Tibial nerve (tissue), 4 donors: ENCODE results near the gene PKN2. TPM values are rescaled to one million over a fixed set of nuclear protein-coding genes. Genes with fewer than 3 reads are reported as not detected.

Experiments used
- DNase-seq, 2 donors: peaks; one replicate each; pipeline ENCODE4 v3.0.0-alpha.2; 2019; ENCODE audit warnings: low spot score in 2 of 2
- H3K27ac ChIP-seq, 4 donors: fragments of 200-600 bp; sonication (generic) in 3 of 4; one replicate each; pipeline ENCODE4 v1.5.1; 2017 to 2019; ENCODE audit warnings: mild to moderate bottlenecking in 1 of 4
- H3K27me3 ChIP-seq, 2 donors: fragments of 200-600 bp; sonication (generic) in 1 of 2; one replicate each; pipeline versions ENCODE4 v1.5.1 to v1.6.0; 2017 to 2019
- H3K36me3 ChIP-seq, 3 donors: fragments of 200-600 bp; sonication (generic); one replicate each; pipeline ENCODE4 v1.5.1; 2018 to 2019
- H3K4me1 ChIP-seq, 4 donors: fragments of 200-600 bp; sonication (generic) in 3 of 4; one replicate each; pipeline ENCODE4 v1.5.1; 2017 to 2019
- H3K4me3 ChIP-seq, 4 donors: fragments of 200-600 bp; sonication (generic) in 3 of 4; one replicate each; pipeline ENCODE4 v1.5.1; 2017 to 2019; ENCODE audit warnings: mild to moderate bottlenecking in 1 of 4, moderate library complexity in 1 of 4
- H3K9me3 ChIP-seq, 4 donors: fragments of 200-600 bp; sonication (generic) in 3 of 4; one replicate each; pipeline ENCODE4 v1.5.1; 2017 to 2019
- EP300 ChIP-seq, 2 donors: sonication (generic); formaldehyde crosslinking; IDR thresholded peaks; one replicate each; pipeline ENCODE4 v1.6.1; 2017; ENCODE audit warnings: antibody characterized with exemption in 2 of 2, mild to moderate bottlenecking in 1 of 2
- POLR2A ChIP-seq, 2 donors: fragments of 450-650 bp; IDR thresholded peaks; one replicate each; pipeline ENCODE4 v1.6.1; 2017; ENCODE audit warnings: antibody characterized with exemption in 2 of 2, mild to moderate bottlenecking in 2 of 2, moderate library complexity in 2 of 2
- WGBS, 2 donors: methylation state at CpG; one replicate each; pipeline ENCODE4 v1.1.5; 2018; 5-methylcytosine and 5-hydroxymethylcytosine counted together
- total RNA-seq, 4 donors: library from RNA; depleted of rRNA; stranded (reverse); fragments of >200 nt; gene quantifications; one replicate each; pipeline ENCODE4 v1.1.0, GENCODE V29; 2016
- TF ChIP-seq, protein P1 (sequence below), 5 experiments: fragments of 200-600 bp in 3 of 5; fragments of 450-650 bp in 2 of 5; sonication (generic) in 3 of 5; IDR thresholded peaks; one replicate each; pipeline ENCODE4 v1.5.1; 2016 to 2019; ENCODE audit warnings: antibody characterized with exemption in 5 of 5, mild to moderate bottlenecking in 3 of 5, moderate library complexity in 2 of 5

Gene PKN2
- total RNA-seq, 4 donors from 2014 or later = 36.3 to 65.9 (median 50.1) TPM

DNA sequence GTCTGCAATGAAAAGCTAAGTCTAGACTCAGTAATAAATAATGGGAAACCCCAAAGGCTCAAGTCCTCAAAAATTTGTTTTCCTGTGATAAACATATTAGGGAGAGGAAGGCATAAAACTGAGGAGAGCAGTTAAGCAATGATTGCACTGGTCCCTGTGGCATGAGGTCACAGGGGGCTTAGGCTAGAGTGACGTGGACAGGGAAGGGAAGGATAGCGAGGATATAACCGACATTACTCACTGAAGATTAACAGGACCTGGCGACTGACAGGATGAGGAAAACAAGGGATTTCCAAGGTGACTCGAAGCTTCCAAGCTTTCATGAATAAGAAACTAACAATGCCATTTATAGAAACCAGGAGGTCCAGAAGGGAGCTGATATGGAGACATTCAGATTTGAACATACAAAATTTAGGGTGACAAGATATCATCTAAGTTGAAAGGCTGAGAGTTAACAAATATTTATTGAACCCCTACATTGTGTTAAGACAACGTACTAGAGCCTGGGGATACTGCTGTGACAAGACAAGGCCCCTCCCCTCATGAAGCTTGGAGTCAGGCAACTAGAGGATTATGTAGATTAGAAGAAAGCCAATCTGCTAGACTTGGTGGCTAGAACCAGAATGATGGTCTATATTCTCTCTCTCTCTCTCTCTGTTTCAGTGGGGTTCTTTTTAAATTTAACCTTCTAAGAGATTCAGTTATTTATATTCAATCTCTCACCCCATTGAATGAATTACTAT, 33.2 kb upstream of the PKN2 start:
- Histone ChIP-seq H3K4me3 (no peak overlapping the region), H3K36me3 (no peaks in the 10 kb centered on the region), H3K9me3 (no peaks in the 10 kb centered on the region), H3K4me1 (peaks cover 0 to 11% (median 0%) of the 10 kb centered on the region in 4 donors), H3K27me3 (no peaks in the 10 kb centered on the region), H3K27ac (no peak overlapping the region)
- no peak for DNase-seq
- no peak for TF ChIP-seq EP300 (IDR thresholded peaks at IDR 0.05)
- TF ChIP-seq POLR2A (IDR thresholded peaks at IDR 0.05) = no peak
- TF ChIP-seq, protein P1, sequence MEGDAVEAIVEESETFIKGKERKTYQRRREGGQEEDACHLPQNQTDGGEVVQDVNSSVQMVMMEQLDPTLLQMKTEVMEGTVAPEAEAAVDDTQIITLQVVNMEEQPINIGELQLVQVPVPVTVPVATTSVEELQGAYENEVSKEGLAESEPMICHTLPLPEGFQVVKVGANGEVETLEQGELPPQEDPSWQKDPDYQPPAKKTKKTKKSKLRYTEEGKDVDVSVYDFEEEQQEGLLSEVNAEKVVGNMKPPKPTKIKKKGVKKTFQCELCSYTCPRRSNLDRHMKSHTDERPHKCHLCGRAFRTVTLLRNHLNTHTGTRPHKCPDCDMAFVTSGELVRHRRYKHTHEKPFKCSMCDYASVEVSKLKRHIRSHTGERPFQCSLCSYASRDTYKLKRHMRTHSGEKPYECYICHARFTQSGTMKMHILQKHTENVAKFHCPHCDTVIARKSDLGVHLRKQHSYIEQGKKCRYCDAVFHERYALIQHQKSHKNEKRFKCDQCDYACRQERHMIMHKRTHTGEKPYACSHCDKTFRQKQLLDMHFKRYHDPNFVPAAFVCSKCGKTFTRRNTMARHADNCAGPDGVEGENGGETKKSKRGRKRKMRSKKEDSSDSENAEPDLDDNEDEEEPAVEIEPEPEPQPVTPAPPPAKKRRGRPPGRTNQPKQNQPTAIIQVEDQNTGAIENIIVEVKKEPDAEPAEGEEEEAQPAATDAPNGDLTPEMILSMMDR (IDR thresholded peaks at IDR 0.05) = no peak
- 77 to 78% methylated on average over 6 of the region's 6 CpGs for WGBS, 2 donors

DNA sequence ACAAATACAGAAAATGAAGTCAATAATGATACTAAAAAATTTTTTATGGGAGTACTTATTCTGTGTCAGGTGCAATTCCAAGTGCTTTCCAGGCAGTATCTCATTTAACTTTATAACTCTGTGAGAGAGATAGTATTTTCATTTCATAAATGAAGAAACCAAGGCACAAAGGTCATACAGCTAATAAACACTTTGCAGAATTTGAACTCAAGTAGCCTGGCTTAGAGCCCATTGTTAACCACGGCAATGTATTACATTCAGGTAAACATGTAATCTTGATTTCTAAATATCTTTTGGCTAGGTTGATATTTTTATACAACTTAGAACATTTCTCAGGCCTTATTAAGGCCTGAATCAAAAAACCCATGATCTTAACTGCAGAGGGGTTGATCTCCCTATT, 28.9 kb upstream of the PKN2 start:
- H3K4me1 ChIP-seq = peaks cover 0 to 12% (median 0%) of the 10 kb centered on the region in 4 donors
- no peaks in the 10 kb centered on the region for H3K36me3 ChIP-seq
- H3K27me3 ChIP-seq = no peaks in the 10 kb centered on the region
- WGBS, 2 donors = 13 to 22% methylated on average over 1 of the region's 1 CpG
- no peak overlapping the region for H3K4me3 ChIP-seq
- TF ChIP-seq, protein P1 (IDR thresholded peaks at IDR 0.05) = no peak
- no peak for TF ChIP-seq POLR2A (IDR thresholded peaks at IDR 0.05)
- TF ChIP-seq EP300 (IDR thresholded peaks at IDR 0.05) = no peak
- no peak for DNase-seq
- H3K27ac ChIP-seq = no peak overlapping the region
- no peaks in the 10 kb centered on the region for H3K9me3 ChIP-seq

DNA sequence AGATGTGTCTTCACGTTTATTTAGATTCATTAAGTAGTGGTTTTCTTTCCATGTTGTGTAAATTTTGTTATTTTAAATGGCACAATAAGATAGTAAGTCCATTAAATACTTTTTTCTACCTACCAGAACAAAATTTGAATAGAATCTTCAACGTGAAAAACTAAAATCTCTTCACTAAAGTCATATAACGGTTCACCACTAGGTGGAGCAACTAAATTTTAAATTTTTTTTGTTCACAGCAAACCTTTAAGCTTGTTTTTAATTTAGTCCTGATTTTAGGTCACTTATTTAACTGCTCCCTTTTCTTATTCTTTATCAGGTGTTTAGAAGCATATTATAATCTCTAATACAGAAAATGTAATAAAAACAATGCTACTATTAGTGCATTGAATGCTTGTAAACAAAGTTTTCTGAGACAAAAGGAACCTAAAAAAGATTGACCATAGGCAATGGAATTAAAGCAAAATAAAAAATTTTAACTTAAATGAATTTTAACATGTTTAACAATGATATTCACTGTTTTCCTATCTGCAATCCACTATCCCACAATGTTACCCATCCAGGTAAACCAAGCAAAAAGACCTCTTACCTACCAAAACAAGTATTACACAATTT, 28.3 kb upstream of the PKN2 start:
- H3K36me3 ChIP-seq = no peaks in the 10 kb centered on the region
- H3K27ac ChIP-seq = no peak overlapping the region
- WGBS, 2 donors = 5 to 6% methylated on average over 3 of the region's 3 CpGs
- no peak for DNase-seq
- no peaks in the 10 kb centered on the region for H3K27me3 ChIP-seq
- TF ChIP-seq, protein P1 (IDR thresholded peaks at IDR 0.05) = peak; percentile 51 to 68 (median 64)
- TF ChIP-seq POLR2A (IDR thresholded peaks at IDR 0.05) = no peak
- no peak for TF ChIP-seq EP300 (IDR thresholded peaks at IDR 0.05)
- H3K4me1 ChIP-seq = peaks cover 0 to 13% (median 0%) of the 10 kb centered on the region in 4 donors
- H3K4me3 ChIP-seq = no peak overlapping the region
- no peaks in the 10 kb centered on the region for H3K9me3 ChIP-seq

DNA sequence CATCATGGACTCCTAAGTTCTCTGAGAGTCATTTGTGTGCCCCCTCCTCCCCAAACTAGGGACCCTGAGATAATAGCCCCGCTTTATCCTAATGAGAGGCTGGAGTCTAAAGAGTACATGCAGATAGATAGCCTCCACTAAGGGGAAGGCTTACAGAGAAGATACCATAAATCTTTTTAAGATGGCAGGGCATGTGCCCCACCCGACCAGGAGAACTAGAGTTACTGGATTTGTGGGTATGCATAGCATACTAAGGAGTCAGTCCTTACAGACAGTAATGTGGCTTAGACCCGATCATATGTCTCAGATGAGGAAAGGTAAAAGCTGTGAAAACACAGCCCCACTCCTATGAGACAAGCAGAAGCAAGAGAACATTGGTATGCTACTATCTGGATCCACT, 25.7 kb upstream of the PKN2 start:
- WGBS, 2 donors = 71 to 73% methylated on average over 3 of the region's 3 CpGs
- no peaks in the 10 kb centered on the region for H3K9me3 ChIP-seq
- H3K4me3 ChIP-seq = no peak overlapping the region
- DNase-seq = no peak
- no peaks in the 10 kb centered on the region for H3K36me3 ChIP-seq
- H3K27me3 ChIP-seq = no peaks in the 10 kb centered on the region
- H3K27ac ChIP-seq = no peak overlapping the region
- TF ChIP-seq POLR2A (IDR thresholded peaks at IDR 0.05) (no peak), EP300 (IDR thresholded peaks at IDR 0.05) (no peak)
- TF ChIP-seq, protein P1 (IDR thresholded peaks at IDR 0.05) = no peak
- H3K4me1 ChIP-seq = peaks cover 0 to 23% (median 0%) of the 10 kb centered on the region in 4 donors

DNA sequence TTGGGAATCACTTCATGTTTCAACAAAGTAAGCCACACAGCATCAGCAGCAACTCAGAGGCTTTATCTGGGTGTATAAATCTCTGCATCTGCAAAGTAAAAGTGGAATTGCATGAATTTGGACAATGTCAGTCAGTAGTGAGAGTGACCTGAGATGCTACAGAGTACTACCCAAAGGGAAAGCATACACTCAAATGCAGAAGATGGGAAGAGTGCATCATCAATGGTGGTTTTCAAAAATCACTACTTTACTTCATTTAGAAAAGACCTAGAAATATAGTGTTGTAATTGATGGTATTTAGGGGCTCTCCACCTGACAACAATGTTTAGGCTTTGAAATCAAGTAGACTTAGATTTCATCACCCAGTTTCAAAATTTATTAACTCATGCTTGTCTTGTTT, 24.5 kb upstream of the PKN2 start:
- Histone ChIP-seq H3K36me3 (no peaks in the 10 kb centered on the region), H3K4me1 (peaks cover 0 to 23% (median 0%) of the 10 kb centered on the region in 4 donors), H3K4me3 (no peak overlapping the region), H3K9me3 (no peaks in the 10 kb centered on the region), H3K27ac (no peak overlapping the region), H3K27me3 (no peaks in the 10 kb centered on the region)
- TF ChIP-seq EP300 (IDR thresholded peaks at IDR 0.05) (no peak), POLR2A (IDR thresholded peaks at IDR 0.05) (no peak)
- TF ChIP-seq, protein P1 (IDR thresholded peaks at IDR 0.05) = no peak
- no peak for DNase-seq
